T-helper 2 cell treated with Interferon-gamma antibody and Interleukin-4, amounts not matched to agents 5 μg/mL and 100 μg/mL, for 36 hours (primary cell): ENCODE results near the gene KIAA1755.

ENCODE experiments used
- DNase-seq: peaks from one replicate; pipeline ENCODE4 v3.0.0; 2021; ENCODE audit warnings: low spot score
- H3K27ac Mint-ChIP-seq: one replicate; pipeline ENCODE4 v1.8.0; 2021; ENCODE audit warnings: mild to moderate bottlenecking, mixed read lengths
- H3K27me3 Mint-ChIP-seq: one replicate; pipeline ENCODE4 v1.8.0; 2021; ENCODE audit warnings: low read depth, mixed read lengths
- H3K36me3 Mint-ChIP-seq: one replicate; pipeline ENCODE4 v1.8.0; 2021; ENCODE audit warnings: low read depth, mixed read lengths
- H3K4me1 Mint-ChIP-seq: one replicate; pipeline ENCODE4 v1.8.0; 2021; ENCODE audit warnings: low read depth, mixed read lengths
- H3K4me3 Mint-ChIP-seq: one replicate; pipeline ENCODE4 v1.8.0; 2022; ENCODE audit warnings: mild to moderate bottlenecking, moderate library complexity, mixed read lengths
- H3K9me3 Mint-ChIP-seq: one replicate; pipeline ENCODE4 v1.8.0; 2021; ENCODE audit warnings: mixed read lengths

Gene KIAA1755

GRCh38 chr20:38260378-38261053 is at the start of gene KIAA1755:
Gene KIAA1755 (minus strand): TSS chr20:38260735. CDS start chr20:38260500, 235 bp downstream.
- H3K4me3 Mint-ChIP-seq: no peak within 1 kb of the TSS
- H3K27me3 Mint-ChIP-seq: peaks cover 38% of the 10 kb centered on the region
- H3K9me3 Mint-ChIP-seq: no peaks in the 10 kb centered on the region
- no peak for DNase-seq
- H3K36me3 Mint-ChIP-seq: no peaks in the 10 kb centered on the region
- peaks cover 2% of the 10 kb centered on the region for H3K4me1 Mint-ChIP-seq
- no peak within 1 kb of the TSS for H3K27ac Mint-ChIP-seq

GRCh38 chr20:38308447-38308846 is 47.9 kb upstream of the KIAA1755 start:
- H3K27me3 Mint-ChIP-seq: peaks cover 19% of the 10 kb centered on the region
- H3K36me3 Mint-ChIP-seq: no peaks in the 10 kb centered on the region
- H3K9me3 Mint-ChIP-seq: no peaks in the 10 kb centered on the region
- H3K4me1 Mint-ChIP-seq: peaks cover 7% of the 10 kb centered on the region
- no peak overlapping the region for H3K27ac Mint-ChIP-seq
- no peak overlapping the region for H3K4me3 Mint-ChIP-seq
- no peak for DNase-seq

GRCh38 chr20:38308047-38308438 is 47.5 kb upstream of the KIAA1755 start:
- Mint-ChIP-seq H3K4me1 (peaks cover 10% of the 10 kb centered on the region), H3K27me3 (peaks cover 23% of the 10 kb centered on the region), H3K36me3 (no peaks in the 10 kb centered on the region), H3K27ac (no peak overlapping the region), H3K4me3 (no peak overlapping the region), H3K9me3 (no peaks in the 10 kb centered on the region)
- DNase-seq: no peak

GRCh38 chr20:38307371-38308046 is 47.0 kb upstream of the KIAA1755 start:
- DNase-seq: no peak
- H3K27me3 Mint-ChIP-seq: peaks cover 27% of the 10 kb centered on the region

GRCh38 chr20:38306379-38306778 is 45.8 kb upstream of the KIAA1755 start:
- Mint-ChIP-seq H3K4me3 (no peak overlapping the region), H3K27ac (no peak overlapping the region), H3K4me1 (peaks cover 10% of the 10 kb centered on the region), H3K36me3 (no peaks in the 10 kb centered on the region), H3K9me3 (no peaks in the 10 kb centered on the region), H3K27me3 (peaks cover 34% of the 10 kb centered on the region)
- no peak for DNase-seq

More at GRCh38 chr20:38307371-38308046, 47.0 kb upstream of the KIAA1755 start:
- H3K36me3 Mint-ChIP-seq: no peaks in the 10 kb centered on the region
- peaks cover 10% of the 10 kb centered on the region for H3K4me1 Mint-ChIP-seq
- H3K9me3 Mint-ChIP-seq: no peaks in the 10 kb centered on the region
- no peak overlapping the region for H3K4me3 Mint-ChIP-seq
- H3K27ac Mint-ChIP-seq: no peak overlapping the region

- no peak overlapping the region for H3K4me3 Mint-ChIP-seq
These were observed 45.0 kb upstream of the KIAA1755 start for GRCh38 chr20:38305541-38305940.

GRCh38 chr20:38304845-38305447 is 44.4 kb upstream of the KIAA1755 start:
- Mint-ChIP-seq H3K4me1 (peaks cover 10% of the 10 kb centered on the region), H3K4me3 (no peak overlapping the region), H3K27me3 (peaks cover 38% of the 10 kb centered on the region), H3K27ac (no peak overlapping the region), H3K9me3 (no peaks in the 10 kb centered on the region), H3K36me3 (no peaks in the 10 kb centered on the region)
- no peak for DNase-seq

More at GRCh38 chr20:38305541-38305940, 45.0 kb upstream of the KIAA1755 start:
- no peak for DNase-seq
- H3K36me3 Mint-ChIP-seq: no peaks in the 10 kb centered on the region
- peaks cover 10% of the 10 kb centered on the region for H3K4me1 Mint-ChIP-seq
- peaks cover 38% of the 10 kb centered on the region for H3K27me3 Mint-ChIP-seq
- no peak overlapping the region for H3K27ac Mint-ChIP-seq
- no peaks in the 10 kb centered on the region for H3K9me3 Mint-ChIP-seq

GRCh38 chr20:38303908-38304379 is 43.4 kb upstream of the KIAA1755 start, which contains the start of gene BPI:
Gene BPI (plus strand): TSS chr20:38304156. CDS start chr20:38304224, 68 bp downstream.
- Mint-ChIP-seq H3K27me3 (peaks cover 38% of the 10 kb centered on the region), H3K4me3 (no peak within 1 kb of the TSS)

GRCh38 chr20:38302786-38303185 is 42.3 kb upstream of the KIAA1755 start:
- no peaks in the 10 kb centered on the region for H3K36me3 Mint-ChIP-seq
- H3K27me3 Mint-ChIP-seq: peaks cover 38% of the 10 kb centered on the region
- H3K9me3 Mint-ChIP-seq: no peaks in the 10 kb centered on the region
- no peak overlapping the region for H3K27ac Mint-ChIP-seq
- H3K4me3 Mint-ChIP-seq: no peak overlapping the region
- no peak for DNase-seq
- H3K4me1 Mint-ChIP-seq: peaks cover 10% of the 10 kb centered on the region

More at GRCh38 chr20:38303908-38304379, 43.4 kb upstream of the KIAA1755 start, which contains the start of gene BPI:
- no peak within 1 kb of the TSS for H3K27ac Mint-ChIP-seq
- DNase-seq: peak; percentile 4
- H3K36me3 Mint-ChIP-seq: no peaks in the 10 kb centered on the region
- peaks cover 10% of the 10 kb centered on the region for H3K4me1 Mint-ChIP-seq
- H3K9me3 Mint-ChIP-seq: no peaks in the 10 kb centered on the region

GRCh38 chr20:38301309-38301708 is 40.8 kb upstream of the KIAA1755 start:
- Mint-ChIP-seq H3K27me3 (peaks cover 35% of the 10 kb centered on the region), H3K27ac (no peak overlapping the region), H3K9me3 (no peaks in the 10 kb centered on the region), H3K36me3 (no peaks in the 10 kb centered on the region), H3K4me1 (peaks cover 10% of the 10 kb centered on the region), H3K4me3 (no peak overlapping the region)
- DNase-seq: no peak

GRCh38 chr20:38300438-38300837 is 39.9 kb upstream of the KIAA1755 start:
- no peak for DNase-seq
- H3K36me3 Mint-ChIP-seq: no peaks in the 10 kb centered on the region
- peaks cover 35% of the 10 kb centered on the region for H3K27me3 Mint-ChIP-seq
- H3K27ac Mint-ChIP-seq: no peak overlapping the region
- no peaks in the 10 kb centered on the region for H3K9me3 Mint-ChIP-seq
- no peak overlapping the region for H3K4me3 Mint-ChIP-seq
- peaks cover 10% of the 10 kb centered on the region for H3K4me1 Mint-ChIP-seq

- H3K4me1 Mint-ChIP-seq: peaks cover 10% of the 10 kb centered on the region
- peaks cover 34% of the 10 kb centered on the region for H3K27me3 Mint-ChIP-seq
- no peak for DNase-seq
- H3K27ac Mint-ChIP-seq: no peak overlapping the region
- H3K36me3 Mint-ChIP-seq: no peaks in the 10 kb centered on the region
- H3K9me3 Mint-ChIP-seq: no peaks in the 10 kb centered on the region
- H3K4me3 Mint-ChIP-seq: no peak overlapping the region
These were observed 39.4 kb upstream of the KIAA1755 start for GRCh38 chr20:38299963-38300362.

GRCh38 chr20:38298768-38299288 is 38.3 kb upstream of the KIAA1755 start:
- no peak for DNase-seq
- Mint-ChIP-seq H3K4me3 (no peak overlapping the region), H3K36me3 (no peaks in the 10 kb centered on the region), H3K4me1 (peaks cover 4% of the 10 kb centered on the region), H3K27ac (no peak overlapping the region), H3K9me3 (no peaks in the 10 kb centered on the region), H3K27me3 (peaks cover 23% of the 10 kb centered on the region)
